Measurements from ENCODE around the gene G3BP1.
"Not testable (repeated sequence)": the region's sequence is repeated elsewhere in the genome, so short reads cannot be mapped to it uniquely, and the experiment has no call there.

Gene G3BP1

DNA sequence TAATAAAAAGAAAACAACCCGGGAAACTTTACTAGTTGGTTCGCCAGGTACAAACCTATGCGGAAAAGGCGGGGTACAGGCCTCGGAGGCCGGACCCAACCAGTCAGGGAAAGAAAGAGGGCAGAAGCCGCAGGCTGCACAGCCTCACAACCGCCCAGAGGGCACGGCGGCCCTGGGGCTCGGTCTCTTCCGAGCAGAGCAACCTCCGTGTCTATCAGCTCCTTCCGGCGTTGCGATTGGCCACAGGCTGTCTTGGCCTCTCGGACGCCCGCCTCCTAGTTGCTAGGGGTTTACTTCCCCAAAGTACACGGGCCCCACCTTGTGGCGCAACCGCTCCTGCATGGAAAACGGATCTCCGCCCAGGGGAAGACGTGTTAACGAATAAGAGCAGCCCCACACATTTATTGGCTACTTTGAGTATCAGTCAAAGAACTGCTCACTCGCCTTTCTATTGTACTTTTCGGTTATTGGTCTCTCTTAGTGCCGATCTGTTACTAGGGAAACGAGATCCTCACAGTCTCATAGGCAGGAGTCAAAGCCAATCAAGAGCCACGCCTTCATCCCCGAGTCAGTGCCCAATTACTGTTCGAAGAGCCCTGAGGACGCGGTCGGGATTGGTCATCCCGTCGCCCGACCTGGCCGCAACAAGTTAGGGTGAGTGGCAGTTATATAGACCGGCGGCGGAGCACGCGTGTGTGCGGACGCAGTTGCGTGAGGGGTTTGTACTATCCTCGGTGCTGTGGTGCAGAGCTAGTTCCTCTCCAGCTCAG lies at the start of gene G3BP1:
Gene G3BP1, plus strand, starts transcription at position 696 of the 770 bp plus-strand sequence. CDS start 14,667 bp downstream, outside the sequence.
- DNase-seq = peak; percentile 100

DNA sequence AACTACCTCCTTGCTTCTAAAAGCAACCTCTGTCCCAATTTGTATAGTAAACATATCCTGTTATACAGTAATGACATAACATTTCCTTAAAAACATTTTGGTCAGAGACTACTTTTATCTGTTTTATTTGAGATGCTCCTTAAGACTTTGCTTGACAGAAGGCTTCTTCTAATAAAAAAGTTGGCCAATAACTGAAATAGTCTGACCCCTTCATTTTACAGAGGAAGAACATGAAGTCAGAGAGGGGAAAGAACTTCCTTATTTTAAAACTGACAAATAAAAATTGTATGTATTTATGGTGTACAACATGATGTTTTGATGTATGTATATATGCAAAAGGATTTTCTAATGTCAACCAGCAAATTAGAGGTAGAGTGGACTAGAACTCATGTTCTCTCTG lies 49.2 kb upstream of the G3BP1 start:
- no peak for DNase-seq

DNA sequence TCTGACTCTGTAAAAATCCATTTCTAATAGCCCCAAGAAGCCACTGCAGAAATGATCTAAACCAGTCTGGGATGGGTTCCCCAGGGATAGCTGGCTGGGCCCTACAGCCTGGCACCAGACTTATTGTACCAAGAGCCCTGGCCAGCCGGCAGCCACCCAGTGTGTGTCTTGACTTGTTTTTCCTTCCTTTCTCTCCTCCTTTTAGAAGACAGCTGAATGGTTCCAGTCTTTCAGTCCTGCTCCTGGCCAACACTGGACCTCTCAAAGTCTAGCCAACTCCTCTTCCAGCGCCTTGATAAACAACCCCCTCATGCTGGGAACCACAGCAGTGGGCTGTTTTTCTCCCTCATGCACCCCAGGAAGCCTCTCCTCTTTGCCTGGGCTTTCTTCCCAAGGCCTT lies 47.4 kb upstream of the G3BP1 start:
- DNase-seq = no peak

DNA sequence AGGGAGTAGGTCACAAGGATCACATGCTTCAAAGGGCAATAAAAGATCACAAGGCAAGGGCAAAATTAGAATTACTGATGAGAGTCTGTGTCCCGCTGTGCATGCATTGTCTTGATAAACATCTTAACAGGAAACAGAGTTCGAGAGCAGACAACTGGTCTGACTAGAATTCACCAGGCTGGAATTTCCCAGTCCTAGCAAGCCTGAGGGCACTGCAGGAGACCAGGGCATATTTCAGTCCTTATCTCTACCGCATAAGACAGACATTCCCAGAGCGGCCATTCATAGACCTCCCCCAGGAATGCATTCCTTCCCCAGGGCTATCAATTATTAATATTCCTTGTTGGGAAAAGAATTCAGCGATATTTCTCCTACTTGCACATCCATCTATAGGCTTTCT lies 42.2 kb upstream of the G3BP1 start:
- not testable (repeated sequence) for DNase-seq

DNA sequence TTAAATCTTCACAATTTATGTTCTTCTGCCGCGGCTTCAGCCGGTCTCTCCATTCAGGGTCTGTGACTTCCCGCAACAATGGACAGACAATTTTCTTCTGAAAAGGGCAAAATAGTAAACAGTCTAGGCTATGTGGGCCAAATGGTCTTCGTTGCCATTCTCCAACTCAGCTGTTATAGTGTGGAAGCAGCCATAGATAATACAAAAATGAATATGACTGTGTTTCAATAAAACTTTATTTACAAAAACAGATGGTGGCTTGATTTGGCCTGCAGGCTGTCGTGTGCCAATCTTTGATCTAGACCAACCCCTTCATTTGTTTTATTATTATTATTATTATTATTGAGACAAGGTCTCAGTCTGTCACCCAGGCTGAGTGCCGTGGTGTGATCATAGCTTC lies 41.4 kb upstream of the G3BP1 start:
- DNase-seq = no peak

DNA sequence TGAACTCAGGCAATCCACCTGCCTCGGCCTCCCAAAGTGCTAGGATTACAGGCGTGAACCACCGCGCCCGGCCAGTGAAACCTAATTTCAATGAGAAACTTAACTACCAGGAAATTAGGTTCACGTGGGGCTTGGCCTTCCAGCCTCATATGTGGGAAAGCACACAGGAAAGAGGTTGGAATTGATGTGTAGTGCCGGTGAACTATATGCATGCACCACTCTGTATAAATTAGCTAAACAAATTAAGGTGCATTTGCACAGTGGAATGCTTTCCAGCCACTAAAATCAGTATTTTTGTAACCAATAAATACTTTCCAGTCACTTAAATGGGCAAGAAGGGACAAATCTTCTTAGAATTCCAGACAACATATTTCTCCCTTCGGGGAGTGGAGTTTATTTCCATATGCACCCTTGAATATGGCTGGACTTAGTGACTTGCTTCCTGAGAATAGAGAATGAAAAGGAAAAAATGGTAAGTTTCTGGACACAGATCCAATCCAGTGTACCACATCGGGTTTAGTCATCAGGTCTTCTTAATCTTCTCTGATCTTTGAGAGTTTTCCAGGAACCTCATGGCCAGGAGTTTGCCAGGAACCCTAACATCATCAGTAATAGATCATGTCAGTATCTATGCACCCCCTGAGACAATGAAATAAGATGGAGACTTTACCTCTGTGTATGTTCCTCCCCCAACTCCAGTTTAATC lies 38.2 kb upstream of the G3BP1 start:
- DNase-seq = no peak

DNA sequence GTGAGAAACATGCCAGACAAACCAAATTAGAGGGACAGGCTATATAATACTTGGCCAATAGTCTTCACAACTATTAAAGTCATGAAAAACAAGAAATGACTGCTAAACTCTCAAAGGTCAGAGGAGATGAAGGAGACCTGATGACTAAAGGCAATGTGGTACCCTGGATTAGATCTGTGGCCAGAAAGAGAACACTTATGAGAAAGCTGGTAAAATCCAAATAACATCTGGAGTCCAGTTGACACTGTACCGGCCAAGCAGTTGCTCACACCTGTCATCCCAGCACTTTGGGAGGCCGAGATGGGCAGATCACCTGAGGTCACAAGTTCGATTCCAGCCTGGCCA lies 37.7 kb upstream of the G3BP1 start:
- DNase-seq = no peak

DNA sequence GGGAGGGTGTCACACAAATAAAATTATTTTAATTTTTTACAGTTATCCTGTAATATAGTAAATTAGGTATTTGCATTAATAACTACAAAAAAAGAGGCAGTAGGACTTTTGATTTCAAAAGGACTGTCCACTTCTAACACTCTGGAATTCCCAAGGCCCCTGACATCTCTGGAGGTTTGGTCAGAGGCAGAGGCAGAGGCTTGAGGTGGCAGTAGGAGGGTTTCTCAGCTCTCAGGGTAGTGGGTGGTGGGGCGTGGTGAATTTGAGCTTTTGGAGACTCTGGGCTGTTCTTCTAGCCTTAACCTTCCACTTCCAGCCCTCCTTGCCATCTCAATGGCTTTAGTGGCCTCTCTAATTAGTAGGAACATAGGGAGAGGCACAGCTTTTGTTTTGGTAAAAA lies 36.1 kb upstream of the G3BP1 start:
- no peak for DNase-seq

DNA sequence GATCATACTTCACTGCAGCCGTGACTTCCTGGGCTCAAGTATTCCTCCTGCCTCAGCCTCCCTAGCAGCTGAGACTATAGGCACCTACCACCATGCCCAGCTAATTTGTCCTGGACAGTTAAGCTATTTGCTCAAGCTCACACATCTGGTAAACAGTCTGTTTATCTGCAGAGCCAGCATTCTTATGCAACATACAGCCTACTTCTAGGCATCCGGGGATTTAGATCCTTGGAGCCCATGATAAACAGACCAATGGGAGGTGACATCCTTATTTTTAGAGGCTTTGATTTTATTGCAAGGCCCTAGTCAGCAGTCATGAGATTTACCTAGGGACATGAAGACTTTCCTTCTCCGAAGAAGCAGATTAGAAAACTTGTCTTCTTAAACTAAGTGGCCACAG lies 34.3 kb upstream of the G3BP1 start:
- no peak for DNase-seq

DNA sequence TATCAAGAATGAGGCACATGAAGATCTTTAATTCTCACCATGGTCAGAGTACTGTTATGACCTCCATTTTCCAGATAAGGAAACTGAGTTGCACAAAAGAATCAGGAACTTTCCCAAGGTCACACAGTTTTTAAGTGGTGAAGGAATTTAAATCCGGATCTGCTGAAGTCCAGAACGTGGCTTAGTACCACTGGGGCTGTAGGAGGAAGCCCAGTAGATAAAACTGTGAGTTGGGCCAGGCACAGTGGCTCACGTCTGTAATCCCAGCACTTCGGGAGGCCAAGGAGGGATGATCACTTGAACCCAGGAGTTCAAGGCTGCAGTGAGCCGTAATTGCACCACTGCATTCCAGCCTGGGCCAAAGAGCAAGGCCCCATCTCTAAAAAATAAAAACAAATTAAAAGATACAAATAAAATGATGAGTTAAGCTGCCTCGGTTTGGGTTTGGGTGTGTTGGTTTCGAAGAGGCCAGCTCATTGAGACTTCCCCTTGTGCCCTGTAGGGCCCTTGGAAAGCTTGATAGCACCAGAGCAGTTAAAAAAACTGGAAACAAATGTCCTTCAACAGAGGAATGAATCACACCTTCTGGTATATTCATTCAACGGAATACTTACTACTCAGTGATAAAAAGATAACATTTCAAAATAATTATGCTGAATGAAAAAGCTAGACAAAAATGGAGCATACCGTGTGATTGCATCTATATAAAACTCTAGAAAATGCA lies 33.5 kb upstream of the G3BP1 start:
- no peak for DNase-seq

DNA sequence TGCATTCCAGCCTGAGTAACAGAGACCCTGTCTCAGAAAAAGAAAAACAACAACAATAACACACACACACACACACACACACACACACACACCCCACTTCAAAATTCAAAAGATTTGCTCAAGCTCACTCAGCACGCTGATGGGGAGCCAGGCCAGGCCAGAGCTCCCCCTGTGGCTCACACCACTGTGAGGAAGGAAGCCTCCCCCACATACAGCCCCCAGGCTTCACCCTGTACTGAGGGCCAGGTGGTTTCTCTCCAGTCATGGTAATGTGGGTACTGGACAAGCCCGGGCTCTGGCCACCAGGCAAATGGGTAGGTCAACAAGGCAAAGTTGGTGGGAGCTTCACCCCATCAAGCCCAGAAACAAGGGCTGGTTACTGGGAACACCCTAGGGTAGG lies 32.4 kb upstream of the G3BP1 start:
- DNase-seq = no peak

DNA sequence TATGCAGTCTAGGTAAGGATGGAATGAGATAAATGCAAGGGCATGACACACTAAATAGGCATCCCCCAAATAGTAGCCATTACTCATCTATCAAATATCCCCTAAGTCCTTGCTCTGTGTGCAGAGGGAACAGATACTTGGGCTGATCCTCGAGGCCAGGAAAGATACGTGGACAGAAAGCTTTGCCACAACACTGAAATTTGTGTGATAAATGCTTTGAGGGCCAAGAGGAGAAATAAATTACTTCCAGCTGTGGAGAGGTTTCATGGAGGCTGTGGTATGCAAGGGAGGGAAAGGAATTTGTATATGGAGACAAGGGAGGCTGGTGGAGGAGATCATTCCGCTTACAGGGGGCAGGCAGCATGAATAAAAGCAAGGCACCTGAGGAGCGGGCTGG lies 31.8 kb upstream of the G3BP1 start:
- DNase-seq = peak; percentile 77

DNA sequence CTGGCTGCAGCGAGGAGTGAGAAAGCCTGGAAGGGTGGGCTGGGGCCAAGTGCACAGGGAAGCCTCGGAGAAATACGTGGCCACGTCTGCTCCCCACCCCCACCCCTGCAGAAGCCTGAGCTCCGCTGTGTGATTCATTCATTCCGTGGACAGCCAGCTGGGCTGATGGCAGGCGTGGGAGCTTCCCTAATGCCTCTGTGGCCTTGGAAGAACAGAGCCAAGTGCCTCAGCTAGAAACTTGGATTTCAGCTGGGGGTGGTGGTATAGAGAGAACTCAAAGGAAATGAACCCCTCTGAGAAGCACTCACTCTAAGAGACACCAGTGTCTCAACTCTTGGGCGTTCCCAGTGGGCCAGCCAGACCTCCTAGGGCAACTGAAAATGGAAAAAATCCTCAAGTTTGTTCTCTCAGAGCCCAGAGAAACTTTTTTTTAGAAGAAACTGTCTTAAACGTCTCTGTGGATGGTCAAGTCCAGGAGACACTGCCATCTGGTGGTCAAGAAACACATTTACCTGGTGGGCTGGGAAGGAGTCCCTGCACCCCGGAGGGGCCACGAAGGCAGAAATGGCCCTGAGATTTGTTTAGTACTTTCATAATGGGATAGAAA lies 31.3 kb upstream of the G3BP1 start:
- DNase-seq = peak; percentile 92

DNA sequence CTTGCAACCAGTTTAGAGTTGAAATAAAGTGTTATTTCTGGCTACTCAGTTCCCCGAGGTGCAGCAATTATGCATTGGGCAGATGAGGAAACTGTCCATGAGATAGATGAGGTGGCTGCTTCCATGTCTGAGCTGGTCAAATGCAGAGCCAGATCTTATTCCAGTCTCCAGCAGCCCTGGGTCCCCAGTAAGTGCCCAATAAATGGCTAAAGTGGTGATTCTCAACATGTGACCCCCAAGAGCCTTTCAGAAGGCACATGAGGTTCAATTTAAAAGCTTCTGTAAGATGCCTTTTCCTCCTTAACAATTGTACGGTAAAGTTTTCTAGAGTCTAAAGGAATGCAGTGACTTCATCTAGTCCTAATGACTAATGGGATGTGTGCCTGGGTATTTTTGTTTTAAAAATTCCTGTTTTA lies 30.8 kb upstream of the G3BP1 start:
- no peak for DNase-seq

DNA sequence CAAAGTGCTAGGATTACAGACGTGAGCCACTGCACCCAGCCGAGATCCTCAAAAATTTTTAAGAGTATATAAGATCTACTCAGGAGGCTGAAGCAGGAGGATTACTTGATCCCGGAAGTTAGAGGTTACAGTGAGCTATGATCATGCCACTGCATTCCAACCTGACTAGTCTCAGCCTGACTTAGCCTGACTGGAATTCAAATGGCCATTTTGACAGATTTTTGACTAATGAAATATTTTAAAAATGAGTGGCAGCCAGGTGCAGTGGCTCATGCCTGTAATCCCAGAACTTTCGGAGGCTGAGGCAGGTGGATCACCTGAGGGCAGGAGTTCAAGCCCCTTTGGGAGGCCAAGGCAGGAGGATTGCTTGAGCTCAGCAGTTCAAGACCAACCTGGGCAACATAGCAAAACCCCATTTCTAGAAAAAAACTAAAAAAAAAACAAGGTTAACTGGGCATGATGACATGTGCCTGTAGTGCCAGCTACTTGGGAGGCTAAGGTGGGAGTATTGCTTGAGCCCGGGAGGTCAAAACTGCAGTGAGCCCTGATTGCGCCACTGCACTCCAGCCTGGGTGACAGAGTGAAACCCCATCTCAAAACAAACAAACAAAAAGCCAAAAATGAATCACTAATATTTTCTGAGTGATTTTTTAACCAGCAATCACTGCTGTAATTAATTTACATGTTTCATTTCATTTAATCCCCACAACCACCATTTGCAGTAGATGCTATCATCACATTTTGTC lies 29.9 kb upstream of the G3BP1 start:
- no peak for DNase-seq

DNA sequence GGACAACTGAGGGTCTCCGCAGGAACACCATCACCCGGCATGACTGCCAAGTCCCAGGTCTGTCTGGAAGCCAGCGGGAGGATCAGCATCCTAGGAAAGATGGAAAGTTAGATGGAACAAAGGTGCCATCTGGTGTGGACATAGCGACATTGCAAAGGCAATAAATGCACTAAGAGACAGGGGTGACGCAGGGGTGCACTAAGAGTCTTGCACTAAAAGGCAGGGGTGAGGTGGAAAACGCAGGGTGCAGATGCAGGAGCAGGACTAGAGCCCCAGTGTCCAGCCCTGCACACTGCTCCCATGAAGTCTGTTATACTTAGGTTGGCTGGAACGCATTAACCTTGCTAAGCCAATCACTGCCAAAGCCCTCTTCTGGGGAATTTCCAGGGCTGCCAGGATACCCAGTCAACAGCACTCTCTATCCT lies 28.9 kb upstream of the G3BP1 start:
- peak; percentile 84 for DNase-seq

DNA sequence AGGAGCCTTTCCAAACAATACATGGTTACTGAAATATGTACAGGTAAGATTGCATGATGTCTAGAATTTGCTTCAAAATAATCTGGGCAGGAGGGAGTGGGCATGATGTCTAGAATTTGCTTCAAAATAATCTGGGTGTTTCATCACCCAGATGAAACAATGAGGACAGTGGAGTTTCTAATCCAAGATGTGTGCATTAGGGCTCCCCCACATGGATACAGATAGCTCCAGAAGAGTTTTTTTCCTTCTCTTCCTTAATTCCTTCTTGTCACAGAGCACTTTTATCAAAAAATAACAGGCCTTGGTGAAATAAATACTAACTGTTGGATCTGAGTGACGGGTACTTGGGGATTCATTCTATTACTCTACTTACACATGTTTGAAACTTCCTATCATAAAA lies 28.2 kb upstream of the G3BP1 start:
- DNase-seq = no peak

DNA sequence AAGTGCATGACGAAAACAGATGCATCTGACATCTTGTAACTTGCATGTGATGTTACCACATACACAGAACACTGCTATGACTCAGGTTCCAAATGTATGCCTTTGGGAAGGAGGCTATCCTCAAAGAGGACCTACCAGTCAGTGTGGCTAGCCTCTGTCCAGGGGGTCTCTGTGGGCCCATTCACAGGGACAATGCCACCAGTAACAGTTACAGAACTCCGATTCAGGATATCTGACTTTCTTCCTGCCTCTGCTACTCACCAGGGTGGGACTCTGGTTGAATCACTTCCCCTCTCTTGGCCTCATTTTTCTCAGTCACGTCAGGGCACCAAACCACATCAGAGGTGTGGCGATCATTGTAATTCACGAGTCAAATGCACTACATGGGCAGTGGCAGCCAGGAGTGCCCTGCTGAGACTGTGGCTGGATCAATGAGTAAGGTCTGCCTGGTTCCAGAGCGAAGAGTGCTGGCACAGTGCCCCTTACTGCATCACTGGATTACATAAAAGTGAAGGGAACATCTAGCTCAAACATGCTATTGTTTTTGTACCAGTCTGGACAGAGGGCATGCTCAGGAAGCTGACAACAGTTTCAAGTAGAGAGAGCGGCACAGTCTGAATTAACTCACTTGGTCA lies 26.6 kb upstream of the G3BP1 start:
- DNase-seq = no peak

DNA sequence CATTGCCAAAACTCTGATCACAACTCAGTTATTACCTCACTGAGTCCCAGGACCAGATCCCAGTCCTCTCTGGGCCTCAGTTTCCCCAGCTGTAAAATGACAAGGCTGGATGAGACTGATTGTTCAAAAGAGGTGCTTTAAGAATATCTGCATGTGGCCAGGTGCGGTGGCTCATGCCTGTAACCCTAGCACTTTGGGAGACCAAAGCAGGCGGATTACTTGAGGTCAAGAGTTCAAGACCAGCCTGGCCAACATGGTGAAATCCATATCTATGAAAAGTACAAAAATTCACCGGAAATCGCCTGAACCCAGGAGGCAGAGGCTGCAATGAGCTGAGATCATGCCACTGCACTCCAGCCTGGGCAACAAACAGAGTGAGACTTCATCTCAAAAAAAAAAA lies 21.6 kb upstream of the G3BP1 start:
- DNase-seq = no peak

DNA sequence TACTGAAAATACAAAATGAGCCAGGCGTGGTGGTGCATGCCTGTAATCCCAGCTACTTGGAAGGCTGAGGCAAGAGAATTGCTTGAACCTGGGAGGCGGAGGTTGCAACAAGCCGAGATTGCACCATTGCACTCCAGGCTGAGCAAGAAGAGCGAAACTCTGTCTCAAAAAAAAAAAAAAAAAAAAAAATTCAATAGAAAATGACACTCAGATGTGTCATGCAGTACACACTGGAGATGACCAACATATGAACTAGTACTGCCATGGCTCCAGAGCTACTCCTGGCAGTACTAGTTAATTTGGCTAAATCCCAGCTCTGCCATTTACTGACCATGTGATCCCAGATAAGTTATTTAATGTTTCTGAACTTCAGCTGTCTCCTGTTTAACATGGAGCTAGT lies 20.7 kb upstream of the G3BP1 start:
- DNase-seq = no peak

DNA sequence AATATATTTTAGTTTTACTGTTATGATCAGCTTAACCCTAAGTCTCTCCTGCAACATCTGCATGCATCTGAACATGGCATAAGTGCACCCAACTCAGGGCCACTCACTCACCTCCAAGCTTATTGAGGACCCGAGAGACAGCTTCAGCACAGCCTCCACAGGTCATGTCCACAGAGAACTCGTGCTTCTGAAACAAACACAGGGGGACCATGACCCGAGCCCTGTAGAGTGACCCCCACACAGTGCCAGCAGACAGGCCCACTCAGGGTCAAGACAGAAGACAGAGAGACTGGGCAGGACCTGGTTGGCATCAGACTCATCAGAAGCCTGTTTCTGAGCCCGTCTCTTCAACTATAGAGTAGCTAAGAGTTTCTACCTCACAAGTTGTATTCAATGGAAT lies 20.2 kb upstream of the G3BP1 start:
- DNase-seq = no peak

DNA sequence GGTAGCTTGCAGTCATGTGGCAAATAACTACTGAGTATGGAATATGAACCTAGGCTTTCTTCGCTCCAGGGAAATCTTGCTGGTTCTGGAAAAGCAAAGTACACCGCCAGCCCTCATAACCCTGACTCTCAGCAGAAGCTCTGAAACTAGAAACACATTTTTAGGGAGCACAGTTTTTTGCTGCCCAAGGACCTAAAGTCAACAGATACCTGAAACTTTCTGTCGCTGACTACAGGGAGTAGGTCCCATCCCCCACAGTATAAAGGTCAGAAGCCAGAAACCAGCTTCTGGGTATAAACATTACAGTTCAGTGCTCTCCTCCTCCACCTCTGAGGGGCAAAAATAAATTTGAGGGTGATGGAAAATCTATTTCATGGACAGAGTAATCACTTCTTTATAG lies 16.4 kb upstream of the G3BP1 start:
- DNase-seq = no peak

Data from eye (tissue), 1 donor.